SK-N-MC (cell line): ENCODE results near the gene TTN.

ENCODE experiments used
- DNase-seq: peaks from one replicate; pipeline ENCODE4 v3.0.0-alpha.2; 2011; ENCODE audit warnings: low read depth, low spot score
- H3K27ac ChIP-seq: fragments of 200-600 bp; sonication (generic); 2 replicates; pipeline ENCODE4 v1.5.1; 2016; ENCODE audit warnings: mixed run types
- H3K36me3 ChIP-seq: fragments of 200-600 bp; sonication (generic); 2 replicates; pipeline ENCODE4 v1.6.1; 2017; ENCODE audit warnings: antibody characterized with exemption, low read length, mixed read lengths; ENCODE audit not compliant: insufficient read depth
- H3K4me3 ChIP-seq: fragments of 200-600 bp; sonication (generic); 2 replicates; pipeline ENCODE4 v1.5.1; 2016
- H3K9ac ChIP-seq: fragments of 200-600 bp; sonication (generic); 2 replicates; pipeline ENCODE4 v1.8.0; 2017; ENCODE audit warnings: mixed run types, mixed read lengths; ENCODE audit not compliant: insufficient read length
- H3K9me3 ChIP-seq: fragments of 200-600 bp; sonication (generic); 2 replicates; pipeline ENCODE4 v1.6.1; 2017; ENCODE audit warnings: low read depth, mild to moderate bottlenecking, antibody characterized with exemption, low read length, moderate library complexity, mixed read lengths
- EZH2 ChIP-seq: fragments of 200-600 bp; sonication (generic); IDR thresholded peaks from one replicate; pipeline ENCODE4 v1.6.1; 2017; ENCODE audit warnings: antibody characterized with exemption
- FOXP2 ChIP-seq: optimal IDR thresholded peaks from 2 replicates; pipeline ENCODE3; 2011; ENCODE audit warnings: mild to moderate bottlenecking, moderate library complexity; ENCODE audit not compliant: insufficient read depth; ENCODE audit errors: extremely low read length, control extremely low read depth
- POLR2AphosphoS5 ChIP-seq: IDR thresholded peaks from 2 replicates; pipeline ENCODE4 v1.6.1; 2012; ENCODE audit warnings: mild to moderate bottlenecking, low read depth, low read length, borderline replicate concordance

The TTN gene

GRCh38 chr2:178508646-178509045, 298.6 kb downstream of the TTN start:
- TF ChIP-seq EZH2 (no peak), POLR2AphosphoS5 (no peak), FOXP2 (no peak)
- H3K9ac ChIP-seq: no peak overlapping the region
- peaks cover 12% of the 10 kb centered on the region for H3K36me3 ChIP-seq
- H3K27ac ChIP-seq: no peak overlapping the region
- DNase-seq: no peak
- no peaks in the 10 kb centered on the region for H3K9me3 ChIP-seq
- H3K4me3 ChIP-seq: no peak overlapping the region

GRCh38 chr2:178506949-178507348, 300.3 kb downstream of the TTN start:
- DNase-seq: no peak
- H3K36me3 ChIP-seq: peaks cover 29% of the 10 kb centered on the region
- no peak overlapping the region for H3K4me3 ChIP-seq
- TF ChIP-seq POLR2AphosphoS5: no peak
- TF ChIP-seq FOXP2: no peak
- TF ChIP-seq EZH2: no peak
- H3K9ac ChIP-seq: no peak overlapping the region
- H3K9me3 ChIP-seq: no peaks in the 10 kb centered on the region
- H3K27ac ChIP-seq: no peak overlapping the region

- H3K27ac ChIP-seq: no peak overlapping the region
These were observed 300.7 kb downstream of the TTN start for GRCh38 chr2:178506524-178506923.

DNA sequence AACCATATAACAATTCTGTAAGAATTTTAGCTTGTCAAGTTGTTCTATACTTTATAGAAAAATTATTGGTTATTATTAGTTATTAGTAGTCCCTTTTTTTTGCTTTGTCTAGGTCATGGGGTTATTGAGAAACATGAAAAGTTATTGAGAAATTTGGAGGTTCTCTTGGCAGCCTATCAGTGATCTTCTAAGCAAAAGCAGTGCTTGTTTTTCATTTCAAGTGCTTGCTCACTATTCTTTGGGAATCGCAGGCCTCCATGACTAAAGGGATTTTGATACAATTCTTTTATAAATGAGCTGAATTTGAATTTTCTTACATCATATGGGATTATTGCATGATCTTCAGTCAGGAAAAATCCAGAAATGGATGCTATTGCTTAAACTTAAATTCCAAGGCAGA, 301.1 kb downstream of the TTN start:
- no peaks in the 10 kb centered on the region for H3K9me3 ChIP-seq
- H3K9ac ChIP-seq: no peak overlapping the region
- H3K4me3 ChIP-seq: no peak overlapping the region
- no peak overlapping the region for H3K27ac ChIP-seq
- DNase-seq: no peak
- TF ChIP-seq POLR2AphosphoS5 (no peak), EZH2 (no peak), FOXP2 (no peak)
- peaks cover 37% of the 10 kb centered on the region for H3K36me3 ChIP-seq

More at GRCh38 chr2:178506524-178506923, 300.7 kb downstream of the TTN start:
- no peak overlapping the region for H3K9ac ChIP-seq
- TF ChIP-seq EZH2 (no peak), FOXP2 (no peak), POLR2AphosphoS5 (no peak)
- DNase-seq: no peak
- H3K4me3 ChIP-seq: no peak overlapping the region
- peaks cover 33% of the 10 kb centered on the region for H3K36me3 ChIP-seq
- no peaks in the 10 kb centered on the region for H3K9me3 ChIP-seq

GRCh38 chr2:178502751-178503150, 304.5 kb downstream of the TTN start:
- H3K4me3 ChIP-seq: no peak overlapping the region
- no peak overlapping the region for H3K9ac ChIP-seq
- TF ChIP-seq EZH2: no peak
- TF ChIP-seq POLR2AphosphoS5: no peak
- no peak for TF ChIP-seq FOXP2
- no peaks in the 10 kb centered on the region for H3K9me3 ChIP-seq
- no peak overlapping the region for H3K27ac ChIP-seq
- peaks cover 55% of the 10 kb centered on the region for H3K36me3 ChIP-seq
- no peak for DNase-seq

- no peak overlapping the region for H3K27ac ChIP-seq
- no peak overlapping the region for H3K9ac ChIP-seq
- no peak for TF ChIP-seq FOXP2
- no peak for TF ChIP-seq EZH2
- TF ChIP-seq POLR2AphosphoS5: no peak
- peaks cover 63% of the 10 kb centered on the region for H3K36me3 ChIP-seq
- H3K9me3 ChIP-seq: no peaks in the 10 kb centered on the region
- no peak for DNase-seq
- no peak overlapping the region for H3K4me3 ChIP-seq
These were observed 307.6 kb downstream of the TTN start for GRCh38 chr2:178499640-178500039.

GRCh38 chr2:178498137-178498536, 309.1 kb downstream of the TTN start:
- no peak for DNase-seq
- TF ChIP-seq POLR2AphosphoS5 (no peak), FOXP2 (no peak), EZH2 (no peak)
- H3K27ac ChIP-seq: no peak overlapping the region
- no peaks in the 10 kb centered on the region for H3K9me3 ChIP-seq
- H3K4me3 ChIP-seq: no peak overlapping the region
- no peak overlapping the region for H3K9ac ChIP-seq
- peaks cover 65% of the 10 kb centered on the region for H3K36me3 ChIP-seq

DNA sequence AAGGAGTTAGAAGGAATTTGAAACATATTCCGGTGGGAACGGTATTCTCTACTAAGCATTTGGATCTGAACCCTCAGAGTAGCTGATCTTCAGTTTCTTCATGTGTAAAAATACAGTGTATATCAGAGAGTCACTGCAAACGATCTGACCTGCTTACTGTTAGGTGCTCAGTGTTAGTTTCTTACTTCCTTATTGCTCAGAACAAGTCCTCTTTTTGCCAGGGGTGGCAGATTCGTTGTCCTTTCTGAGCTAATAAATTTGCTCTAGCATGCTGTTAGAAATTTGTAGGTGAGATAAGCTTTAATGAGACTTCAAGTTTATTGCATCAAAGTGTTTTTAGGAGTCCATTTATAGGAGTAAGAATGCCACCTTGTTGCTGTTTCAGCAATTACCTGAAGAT, 311.2 kb downstream of the TTN start:
- Histone ChIP-seq H3K27ac (no peak overlapping the region), H3K4me3 (no peak overlapping the region), H3K36me3 (peaks cover 52% of the 10 kb centered on the region), H3K9ac (no peak overlapping the region), H3K9me3 (no peaks in the 10 kb centered on the region)
- TF ChIP-seq FOXP2 (no peak), POLR2AphosphoS5 (no peak), EZH2 (no peak)
- no peak for DNase-seq

DNA sequence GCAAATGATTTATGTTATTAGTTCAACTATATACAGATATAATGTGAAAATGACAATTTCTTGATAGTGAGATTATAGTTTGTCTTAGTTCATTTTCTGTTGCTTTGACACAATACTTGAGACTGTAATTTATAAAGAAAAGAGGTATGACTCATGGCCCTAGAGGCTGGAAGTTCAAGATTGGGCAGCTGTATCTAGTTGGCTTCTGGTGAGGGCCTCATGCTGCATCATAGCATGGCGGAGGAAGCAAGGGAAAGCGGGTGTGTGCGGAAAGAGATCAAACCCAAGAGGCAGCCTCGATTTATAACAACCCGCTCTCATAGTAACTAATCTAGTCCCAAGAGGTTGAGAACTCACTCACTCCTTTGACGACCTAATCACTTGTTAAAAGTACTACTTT, 315.6 kb downstream of the TTN start:
- TF ChIP-seq EZH2 (no peak), FOXP2 (no peak), POLR2AphosphoS5 (no peak)
- no peak overlapping the region for H3K9ac ChIP-seq
- H3K36me3 ChIP-seq: peaks cover 46% of the 10 kb centered on the region
- H3K4me3 ChIP-seq: no peak overlapping the region
- H3K9me3 ChIP-seq: no peaks in the 10 kb centered on the region
- DNase-seq: no peak
- no peak overlapping the region for H3K27ac ChIP-seq

DNA sequence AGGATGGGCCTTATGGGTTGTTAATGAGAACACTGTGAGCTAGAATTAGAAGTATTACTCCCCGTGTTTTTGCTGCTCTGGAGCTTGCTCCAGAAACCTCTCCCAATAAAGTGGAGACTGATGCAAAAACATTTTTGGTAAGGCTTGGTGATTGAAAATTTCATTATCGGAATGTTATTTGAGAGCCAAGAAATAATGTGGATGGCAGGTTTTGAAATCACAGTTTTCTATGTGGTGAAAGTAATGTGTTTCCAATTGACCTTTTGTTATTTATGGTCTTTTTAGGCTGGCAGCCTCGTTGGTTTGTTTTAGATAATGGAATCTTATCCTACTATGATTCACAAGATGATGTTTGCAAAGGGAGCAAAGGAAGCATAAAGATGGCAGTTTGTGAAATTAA, 321.9 kb downstream of the TTN start:
- H3K9ac ChIP-seq: no peak overlapping the region
- no peak for DNase-seq
- TF ChIP-seq FOXP2: no peak
- no peak for TF ChIP-seq EZH2
- TF ChIP-seq POLR2AphosphoS5: no peak
- no peaks in the 10 kb centered on the region for H3K9me3 ChIP-seq
- H3K4me3 ChIP-seq: no peak overlapping the region
- peaks cover 14% of the 10 kb centered on the region; the same call in 1 of the 2 replicates for H3K36me3 ChIP-seq
- no peak overlapping the region for H3K27ac ChIP-seq
